ENCODE data around the gene IDH2.
A peak's percentile ranks its signal among the peaks of the same experiment; 100 is the strongest.
"Not testable (repeated sequence)": the region's sequence is repeated elsewhere in the genome, so short reads cannot be mapped to it uniquely, and the experiment has no call there.

The IDH2 gene

DNA sequence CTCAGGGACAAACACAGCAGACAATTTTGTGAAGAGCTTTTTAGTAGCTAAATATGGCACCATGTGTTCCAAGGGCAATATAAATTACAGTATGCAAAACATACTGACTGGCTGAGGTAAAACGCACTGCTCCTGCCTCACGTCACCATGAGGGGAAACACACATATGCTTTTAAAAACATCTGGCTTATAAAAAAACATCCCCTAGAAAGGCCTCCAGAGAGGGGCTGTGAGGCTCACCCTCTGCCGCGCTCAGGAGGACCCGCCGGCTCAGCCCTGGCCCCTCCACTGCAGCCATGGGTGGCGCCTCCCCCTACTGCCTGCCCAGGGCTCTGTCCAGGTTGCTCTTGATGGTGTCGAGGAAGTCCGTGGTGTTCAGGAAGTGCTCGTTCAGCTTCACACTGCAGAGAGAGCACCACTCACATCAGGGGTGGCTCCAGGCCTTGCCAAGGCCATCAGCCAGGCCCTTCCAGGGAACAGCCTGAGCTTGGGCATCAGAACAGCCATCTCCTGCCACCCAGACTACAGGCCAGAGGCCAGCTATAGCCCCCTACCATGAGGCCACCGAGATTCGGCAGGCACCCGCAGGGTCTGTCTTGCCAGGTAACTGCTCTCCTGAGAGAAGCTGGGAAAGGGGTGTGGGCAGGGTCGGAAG is 18.2 kb downstream of the IDH2 start:
- DNase-seq = no peak

- no peak for DNase-seq
Observed at GRCh38 chr15:90083419-90083818, 18.8 kb downstream of the IDH2 start.

DNA sequence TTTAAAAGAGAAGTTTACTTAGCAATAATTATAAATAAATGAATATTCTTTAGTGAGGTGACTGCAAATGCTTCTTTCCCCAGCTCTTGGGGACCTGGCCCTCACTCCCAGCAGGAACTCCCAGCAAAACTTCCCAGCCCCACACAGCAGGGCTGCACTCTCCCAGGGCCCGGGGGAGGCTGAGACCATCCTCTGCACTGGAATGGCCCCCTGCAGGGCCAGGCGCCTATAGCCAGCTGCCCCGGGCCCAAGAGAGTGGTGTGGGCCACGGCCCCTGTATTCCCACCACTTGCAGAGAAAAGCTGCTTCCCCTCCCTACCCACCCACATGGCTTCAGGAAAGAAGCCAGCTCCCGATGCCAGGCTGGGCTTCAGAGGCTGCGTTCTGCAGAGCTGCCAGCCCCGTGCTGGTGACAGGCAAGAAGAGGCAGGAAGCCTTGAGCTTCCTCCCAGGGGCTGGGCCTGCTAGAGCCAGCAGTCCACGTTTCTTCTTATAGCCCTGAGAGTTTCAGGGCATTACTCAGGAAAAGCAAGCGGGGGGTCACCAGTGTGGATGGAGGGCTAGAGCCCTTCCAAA is 20.0 kb downstream of the IDH2 start:
- no peak for DNase-seq

DNA sequence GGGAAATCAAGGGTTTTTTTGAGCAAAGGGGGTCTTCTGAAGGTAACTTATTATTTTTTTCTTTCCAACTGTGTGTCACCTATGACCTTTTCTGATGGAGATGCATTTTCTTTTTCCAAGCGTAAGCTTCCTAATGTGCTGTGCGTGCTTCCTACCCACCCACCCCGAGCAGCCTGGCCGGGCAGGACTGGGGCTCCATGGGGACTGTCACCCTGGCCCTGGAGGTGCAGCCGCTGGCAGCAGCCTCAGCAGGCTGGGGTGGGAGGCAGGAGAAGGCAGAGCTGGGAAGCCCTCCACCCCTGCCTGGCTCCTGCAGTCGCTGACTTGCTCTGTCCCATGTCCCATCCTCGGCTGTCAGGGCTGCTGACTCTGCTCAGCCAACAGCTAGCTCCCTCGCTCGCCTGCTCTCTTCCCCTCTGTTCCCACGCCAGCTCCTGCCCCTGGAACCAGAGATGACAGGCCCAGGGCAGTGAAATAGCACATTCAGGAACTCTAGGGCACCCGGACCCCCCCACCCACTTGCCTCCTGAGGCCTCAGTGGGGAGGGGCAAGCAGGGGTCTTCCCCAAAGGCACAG is 21.4 kb downstream of the IDH2 start:
- DNase-seq = no peak

DNA sequence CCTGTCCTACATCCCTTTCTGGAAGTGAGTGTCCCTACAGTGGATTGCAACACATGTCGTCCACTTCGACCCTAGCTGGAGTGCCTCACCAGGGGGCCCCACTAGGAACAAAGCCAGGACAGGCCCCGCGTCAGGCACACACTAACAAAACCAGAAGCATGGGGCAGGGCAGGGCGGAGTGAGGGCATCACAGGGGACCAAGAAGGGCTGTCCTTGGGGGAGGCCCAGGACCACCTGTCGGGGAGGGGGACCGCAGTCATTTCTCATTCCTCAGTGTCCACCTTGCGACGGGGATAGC is 21.9 kb downstream of the IDH2 start:
- DNase-seq = no peak

- no peak for DNase-seq
Observed at GRCh38 chr15:90079619-90080457, 22.4 kb downstream of the IDH2 start.

DNA sequence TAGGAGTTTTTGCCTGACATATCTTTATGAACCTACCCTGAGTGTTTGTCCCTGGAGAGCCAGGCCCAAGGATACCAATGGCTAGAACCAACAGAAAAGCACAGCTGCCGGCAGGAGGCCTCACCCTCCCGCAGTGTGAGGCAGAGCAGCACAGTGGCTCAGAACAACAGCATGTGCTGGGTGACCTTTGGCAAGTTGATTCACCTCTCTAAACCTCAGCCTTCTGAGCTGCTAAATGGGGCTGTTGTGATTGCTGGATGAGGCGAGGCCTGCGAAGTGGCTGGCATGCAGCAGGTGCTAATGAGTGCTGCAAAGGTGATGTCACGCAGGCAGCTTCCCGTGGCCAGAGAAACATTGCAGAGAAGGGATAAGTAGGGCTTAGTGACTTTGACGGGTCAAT is 23.3 kb downstream of the IDH2 start:
- no peak for DNase-seq

GRCh38 chr15:90076716-90077115 is 25.6 kb downstream of the IDH2 start:
- DNase-seq = no peak

- DNase-seq = no peak
Observed at GRCh38 chr15:90075420-90076289, 26.6 kb downstream of the IDH2 start.

DNA sequence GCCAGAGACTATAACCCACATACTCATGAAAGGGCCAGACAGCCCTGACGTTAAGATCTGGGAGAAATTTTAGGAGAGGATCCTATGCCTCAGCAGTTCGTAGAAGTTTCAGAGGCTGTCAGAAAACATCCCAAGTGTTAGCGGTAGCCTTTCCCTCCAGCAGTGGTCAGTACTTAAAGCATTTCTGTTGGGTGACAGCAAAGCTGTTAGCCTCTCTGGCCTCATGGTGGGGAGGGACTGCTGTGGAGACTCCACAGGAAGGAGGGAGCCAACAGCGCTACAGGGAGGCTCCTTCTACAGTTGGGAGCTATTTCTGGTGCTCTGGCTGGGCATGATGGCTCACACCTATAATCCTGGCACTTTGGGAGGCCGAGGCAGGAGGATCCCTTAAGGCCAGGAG is 27.4 kb downstream of the IDH2 start:
- no peak for DNase-seq

DNA sequence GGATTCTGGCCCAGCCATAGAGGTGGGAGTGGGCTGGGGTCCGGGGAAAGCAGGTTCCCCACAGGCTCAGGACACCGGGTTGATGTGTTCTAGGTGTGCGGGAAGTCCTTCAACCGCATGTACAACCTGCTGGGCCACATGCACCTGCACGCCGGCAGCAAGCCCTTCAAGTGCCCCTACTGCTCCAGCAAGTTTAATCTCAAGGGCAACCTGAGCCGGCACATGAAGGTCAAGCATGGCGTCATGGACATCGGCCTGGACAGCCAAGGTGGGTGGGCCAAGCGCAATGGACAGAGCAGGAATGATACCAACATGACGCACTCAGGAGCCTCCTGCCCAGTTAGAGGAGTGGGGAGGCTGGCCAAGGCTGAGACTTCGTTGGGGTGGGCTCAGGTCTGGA is 28.2 kb downstream of the IDH2 start:
- no peak for DNase-seq

- DNase-seq = no peak
Observed at GRCh38 chr15:90072978-90073640, 29.2 kb downstream of the IDH2 start.

DNA sequence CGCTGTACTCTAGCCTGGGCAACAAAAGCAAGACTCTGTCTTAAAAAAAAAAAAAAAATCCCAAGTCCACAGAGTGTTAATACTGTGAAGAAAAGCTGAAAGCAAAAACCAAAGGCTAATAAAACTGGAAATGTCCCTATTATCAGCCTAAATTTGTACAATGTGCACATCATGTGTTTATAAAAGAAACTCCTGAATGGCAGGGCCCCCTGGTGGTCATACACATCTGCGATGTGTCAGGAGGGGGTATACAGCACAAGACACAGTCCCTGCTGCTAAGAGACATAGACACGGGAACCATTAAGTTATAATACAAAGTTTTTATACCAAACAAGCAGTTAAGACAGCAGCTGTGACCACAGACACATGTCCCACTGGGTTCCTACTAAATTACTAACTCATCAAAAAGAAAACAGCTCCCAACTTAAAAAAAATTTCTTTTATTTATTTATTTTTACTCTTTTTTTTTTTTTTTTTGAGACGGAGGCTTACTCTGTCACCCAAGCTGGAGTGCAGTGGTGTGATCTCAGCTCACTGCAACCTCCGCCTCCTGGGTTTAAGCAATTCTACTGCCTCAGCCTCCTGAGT is 31.0 kb downstream of the IDH2 start:
- peak; percentile 83 to 85 for DNase-seq

GRCh38 chr15:90070623-90071022 is 31.6 kb downstream of the IDH2 start:
- DNase-seq = not testable (repeated sequence)

DNA sequence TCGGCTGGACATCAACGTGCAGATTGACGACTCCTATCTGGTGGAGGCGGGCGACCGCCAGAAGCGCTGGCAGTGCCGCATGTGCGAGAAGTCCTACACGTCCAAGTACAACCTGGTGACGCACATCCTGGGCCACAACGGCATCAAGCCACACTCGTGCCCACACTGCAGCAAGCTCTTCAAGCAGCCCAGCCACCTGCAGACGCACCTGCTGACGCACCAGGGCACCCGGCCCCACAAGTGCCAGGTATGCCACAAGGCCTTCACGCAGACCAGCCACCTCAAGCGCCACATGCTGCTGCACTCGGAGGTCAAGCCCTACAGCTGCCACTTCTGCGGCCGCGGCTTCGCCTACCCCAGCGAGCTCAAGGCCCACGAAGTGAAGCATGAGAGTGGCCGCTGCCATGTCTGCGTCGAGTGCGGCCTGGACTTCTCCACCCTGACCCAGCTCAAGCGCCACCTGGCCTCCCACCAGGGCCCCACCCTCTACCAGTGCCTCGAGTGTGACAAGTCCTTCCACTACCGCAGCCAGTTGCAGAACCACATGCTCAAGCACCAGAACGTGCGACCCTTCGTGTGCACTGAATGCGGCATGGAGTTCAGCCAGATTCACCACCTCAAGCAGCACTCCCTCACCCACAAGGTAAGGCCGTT is 34.2 kb downstream of the IDH2 start:
- no peak for DNase-seq

- no peak for DNase-seq
Observed at GRCh38 chr15:90067181-90067952, 34.9 kb downstream of the IDH2 start.

GRCh38 chr15:90065682-90066049 is 36.6 kb downstream of the IDH2 start:
- DNase-seq = no peak

- peak in 1 of 2 donors; percentile 20 for DNase-seq
Observed at GRCh38 chr15:90064911-90065681, 37.2 kb downstream of the IDH2 start.

DNA sequence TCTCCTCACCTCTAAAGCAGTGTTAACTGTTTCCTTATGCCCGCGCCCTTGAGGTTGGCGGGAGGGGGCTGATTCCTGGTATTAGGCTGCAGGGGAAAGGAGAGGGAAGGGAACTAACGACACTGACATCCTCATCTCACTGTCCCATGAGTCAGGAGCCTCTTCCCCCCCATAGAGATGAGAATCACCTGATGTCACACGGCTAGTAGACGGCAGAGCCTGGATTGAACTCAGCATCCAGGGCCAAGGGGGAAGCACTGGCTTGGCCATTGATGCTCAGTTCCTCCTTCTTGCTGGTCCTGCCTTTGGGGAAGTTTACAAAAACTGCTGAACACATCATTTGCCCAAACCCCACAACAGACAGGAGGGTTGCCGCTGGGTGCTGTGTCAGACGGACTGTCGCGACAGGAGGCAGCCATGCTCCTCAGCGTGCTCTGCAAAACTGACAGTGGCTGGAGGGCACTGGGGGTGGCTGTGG is 38.5 kb downstream of the IDH2 start:
- DNase-seq = peak; percentile 23 to 73

All from CD4-positive, alpha-beta T cell treated with Interferon alpha-2 for 1 hour (primary cell).